ENCODE data around the gene ILKAP. TPM values are rescaled to one million over a fixed set of nuclear protein-coding genes. Genes with fewer than 3 reads are reported as not detected.

ILKAP gene
- polyA plus RNA-seq, 1 donor from 2014 or later: 78.5 TPM

GRCh38 chr2:238123218-238123971 is 80.1 kb downstream of the ILKAP start:
- no peaks in the 10 kb centered on the region for H3K79me2 ChIP-seq (replicated peaks; ENCODE audit: insufficient read depth, low read length)
- H3K9me3 ChIP-seq (ENCODE audit: low read length): no peaks in the 10 kb centered on the region
- no peaks in the 10 kb centered on the region for H3K9me2 ChIP-seq (ENCODE audit: insufficient read depth, low read length)
- no peaks in the 10 kb centered on the region for H4K20me1 ChIP-seq (ENCODE audit: insufficient read depth)
- H2AFZ ChIP-seq (ENCODE audit: low read depth, low read length): no peak overlapping the region
- H3K4me3 ChIP-seq (ENCODE audit: low read length): no peak overlapping the region
- no peaks in the 10 kb centered on the region for H3K36me3 ChIP-seq (ENCODE audit: insufficient read depth, low read length)
- no peak overlapping the region for H3K9ac ChIP-seq (ENCODE audit: low read length)
- no peaks in the 10 kb centered on the region for H3F3A ChIP-seq (ENCODE audit: insufficient read depth, low read length, poor library complexity, severe bottlenecking)
- TF ChIP-seq EP300 (conservative IDR thresholded peaks at IDR 0.05; ENCODE audit: poor library complexity, severe bottlenecking) (no peak), POLR2AphosphoS5 (IDR thresholded peaks at IDR 0.05) (no peak)
- no peak overlapping the region for H3K4me2 ChIP-seq (ENCODE audit: low read length)
- H3K27ac ChIP-seq (ENCODE audit: low read length): no peak overlapping the region
- no peaks in the 10 kb centered on the region for H3K27me3 ChIP-seq (ENCODE audit: insufficient read depth, low read depth, low read length)

DNA sequence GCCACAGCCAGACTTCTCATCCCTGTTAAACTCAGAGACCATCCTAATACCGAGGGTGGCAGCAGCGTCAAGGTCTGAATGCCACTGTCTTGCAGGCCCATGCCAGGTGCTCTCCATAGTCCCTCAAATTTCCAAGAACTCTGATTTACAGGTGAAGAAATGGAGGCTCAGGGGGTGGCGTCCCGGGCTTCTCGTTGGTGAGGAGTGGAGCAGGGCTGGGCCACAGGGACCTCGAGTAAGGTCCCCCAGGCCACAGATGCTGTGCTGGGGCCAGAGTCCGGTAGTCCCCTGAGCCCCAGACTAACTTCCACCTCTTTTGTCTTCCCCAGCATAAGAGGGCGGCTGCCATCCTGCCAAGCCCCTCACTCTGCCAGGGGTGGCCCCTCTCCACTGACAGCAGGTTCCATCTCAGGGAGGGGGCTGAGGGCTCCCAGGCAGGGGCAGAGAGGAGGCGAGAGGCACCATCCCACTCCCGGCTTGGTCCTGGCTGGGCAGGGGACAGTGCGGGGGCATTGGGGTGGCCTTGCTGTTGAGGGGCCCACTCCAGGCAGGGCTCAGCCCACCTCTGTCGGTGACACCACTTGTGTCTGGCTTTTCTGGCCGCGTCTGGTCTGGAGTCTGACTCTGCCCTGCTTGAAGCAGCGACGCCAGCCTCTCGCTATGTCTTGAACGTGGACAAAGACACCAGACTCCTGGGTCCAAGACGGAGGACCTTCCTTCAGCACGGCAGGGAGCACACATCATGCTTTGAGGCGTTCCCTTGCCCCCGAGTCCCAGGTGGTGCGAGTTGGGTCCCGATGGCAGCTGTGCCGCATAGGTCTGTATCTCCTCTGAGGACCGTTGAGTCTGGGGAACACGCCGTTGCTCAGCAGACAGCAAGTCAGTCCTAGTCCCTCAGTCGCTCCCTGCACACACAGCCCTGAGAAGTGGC is 80.9 kb downstream of the ILKAP start:
- no peaks in the 10 kb centered on the region for H4K20me1 ChIP-seq (ENCODE audit: insufficient read depth)
- H3F3A ChIP-seq (ENCODE audit: insufficient read depth, low read length, poor library complexity, severe bottlenecking): no peaks in the 10 kb centered on the region
- H3K4me2 ChIP-seq (ENCODE audit: low read length): no peak overlapping the region
- no peak overlapping the region for H3K27ac ChIP-seq (ENCODE audit: low read length)
- H3K27me3 ChIP-seq (ENCODE audit: insufficient read depth, low read depth, low read length): no peaks in the 10 kb centered on the region
- no peak overlapping the region for H3K9ac ChIP-seq (ENCODE audit: low read length)
- no peak overlapping the region for H3K4me3 ChIP-seq (ENCODE audit: low read length)
- H3K79me2 ChIP-seq (replicated peaks; ENCODE audit: insufficient read depth, low read length): no peaks in the 10 kb centered on the region
- H3K9me2 ChIP-seq (ENCODE audit: insufficient read depth, low read length): no peaks in the 10 kb centered on the region
- H3K9me3 ChIP-seq (ENCODE audit: low read length): no peaks in the 10 kb centered on the region
- no peaks in the 10 kb centered on the region for H3K36me3 ChIP-seq (ENCODE audit: insufficient read depth, low read length)
- no peak overlapping the region for H2AFZ ChIP-seq (ENCODE audit: low read depth, low read length)
- TF ChIP-seq, protein P1, sequence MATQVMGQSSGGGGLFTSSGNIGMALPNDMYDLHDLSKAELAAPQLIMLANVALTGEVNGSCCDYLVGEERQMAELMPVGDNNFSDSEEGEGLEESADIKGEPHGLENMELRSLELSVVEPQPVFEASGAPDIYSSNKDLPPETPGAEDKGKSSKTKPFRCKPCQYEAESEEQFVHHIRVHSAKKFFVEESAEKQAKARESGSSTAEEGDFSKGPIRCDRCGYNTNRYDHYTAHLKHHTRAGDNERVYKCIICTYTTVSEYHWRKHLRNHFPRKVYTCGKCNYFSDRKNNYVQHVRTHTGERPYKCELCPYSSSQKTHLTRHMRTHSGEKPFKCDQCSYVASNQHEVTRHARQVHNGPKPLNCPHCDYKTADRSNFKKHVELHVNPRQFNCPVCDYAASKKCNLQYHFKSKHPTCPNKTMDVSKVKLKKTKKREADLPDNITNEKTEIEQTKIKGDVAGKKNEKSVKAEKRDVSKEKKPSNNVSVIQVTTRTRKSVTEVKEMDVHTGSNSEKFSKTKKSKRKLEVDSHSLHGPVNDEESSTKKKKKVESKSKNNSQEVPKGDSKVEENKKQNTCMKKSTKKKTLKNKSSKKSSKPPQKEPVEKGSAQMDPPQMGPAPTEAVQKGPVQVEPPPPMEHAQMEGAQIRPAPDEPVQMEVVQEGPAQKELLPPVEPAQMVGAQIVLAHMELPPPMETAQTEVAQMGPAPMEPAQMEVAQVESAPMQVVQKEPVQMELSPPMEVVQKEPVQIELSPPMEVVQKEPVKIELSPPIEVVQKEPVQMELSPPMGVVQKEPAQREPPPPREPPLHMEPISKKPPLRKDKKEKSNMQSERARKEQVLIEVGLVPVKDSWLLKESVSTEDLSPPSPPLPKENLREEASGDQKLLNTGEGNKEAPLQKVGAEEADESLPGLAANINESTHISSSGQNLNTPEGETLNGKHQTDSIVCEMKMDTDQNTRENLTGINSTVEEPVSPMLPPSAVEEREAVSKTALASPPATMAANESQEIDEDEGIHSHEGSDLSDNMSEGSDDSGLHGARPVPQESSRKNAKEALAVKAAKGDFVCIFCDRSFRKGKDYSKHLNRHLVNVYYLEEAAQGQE (IDR thresholded peaks at IDR 0.05; ENCODE audit: borderline replicate concordance): no peak
- TF ChIP-seq EP300 (conservative IDR thresholded peaks at IDR 0.05; ENCODE audit: poor library complexity, severe bottlenecking): no peak
- TF ChIP-seq RAD21 (conservative IDR thresholded peaks at IDR 0.05): no peak
- no peak for TF ChIP-seq MXI1 (conservative IDR thresholded peaks at IDR 0.05; ENCODE audit: poor library complexity, severe bottlenecking)
- TF ChIP-seq POLR2AphosphoS5 (IDR thresholded peaks at IDR 0.05): no peak
- TF ChIP-seq EZH2 (IDR thresholded peaks at IDR 0.05; ENCODE audit: borderline replicate concordance, insufficient read depth, low read length, poor library complexity, severe bottlenecking): no peak
- no peak for TF ChIP-seq TAF1 (IDR thresholded peaks at IDR 0.05; ENCODE audit: low read depth)
- no peak for TF ChIP-seq CTCF (IDR thresholded peaks at IDR 0.05; ENCODE audit: poor library complexity, severe bottlenecking)
- TF ChIP-seq SMC3 (conservative IDR thresholded peaks at IDR 0.05; ENCODE audit: poor library complexity): no peak
